Activated CD8-positive, alpha-beta T cell treated with anti-CD3 and anti-CD28 coated beads for 36 hours (primary cell): ENCODE data around the gene KMT2E. TPM values are rescaled to one million over a fixed set of nuclear protein-coding genes. Genes with fewer than 3 reads are reported as not detected.

ENCODE experiments used
- ATAC-seq: fragments of 200-7000 bp; cut with Tn5 transposase; one replicate; pipeline ENCODE4 v1.10.0; 2021; ENCODE audit warnings: mild to moderate bottlenecking, moderate library complexity
- CTCF ChIA-PET: fragments of 350-600 bp; sonication (Branson Sonifier 250); formaldehyde crosslinking; loops from one replicate; lab custom pipeline; 2021; ENCODE audit warnings: antibody characterized with exemption; lab: Charles Lee
- POLR2A ChIA-PET: fragments of 350-600 bp; sonication (Branson Sonifier 250); formaldehyde crosslinking; loops from one replicate; lab custom pipeline; 2021; ENCODE audit warnings: antibody characterized with exemption; lab: Charles Lee
- DNase-seq: peaks from one replicate; pipeline ENCODE4 v3.0.0-alpha.2; 2020
- H3K27ac Mint-ChIP-seq: one replicate; pipeline ENCODE4 v1.8.0; 2021; ENCODE audit warnings: mild to moderate bottlenecking, mixed read lengths
- H3K27me3 Mint-ChIP-seq: one replicate; pipeline ENCODE4 v1.8.0; 2021; ENCODE audit warnings: mixed read lengths
- H3K36me3 Mint-ChIP-seq: one replicate; pipeline ENCODE4 v1.8.0; 2021; ENCODE audit warnings: low read depth, mixed read lengths
- H3K4me1 Mint-ChIP-seq: one replicate; pipeline ENCODE4 v1.8.0; 2021; ENCODE audit warnings: low read depth, mixed read lengths
- H3K4me3 Mint-ChIP-seq: one replicate; pipeline ENCODE4 v1.8.0; 2021; ENCODE audit warnings: mild to moderate bottlenecking, moderate library complexity, mixed read lengths
- H3K9me3 Mint-ChIP-seq: one replicate; pipeline ENCODE4 v1.8.0; 2021; ENCODE audit warnings: mixed read lengths
- CTCF ChIP-seq: fragments of 200-600 bp; IDR thresholded peaks from one replicate; pipeline ENCODE4 v1.8.0; 2022; ENCODE audit warnings: antibody characterized with exemption, mild to moderate bottlenecking
- intact Hi-C: fragments of 100-400 bp; cut with micrococcal nuclease; formaldehyde crosslinking; loops from one replicate; pipeline ENCODE4 v1.10.0; 2022
- total RNA-seq, 2 experiments: library from RNA; stranded (reverse); gene quantifications; one replicate each; pipeline ENCODE4 v1.2.3, GENCODE V29; 2021

The KMT2E gene
- total RNA-seq, 2 experiments from 2014 or later = 94.7 to 98.4 TPM

GRCh38 chr7:104967595-104967994, 46.4 kb upstream of the KMT2E start:
- Mint-ChIP-seq H3K4me1 (peaks cover 9% of the 10 kb centered on the region), H3K36me3 (peaks cover 17% of the 10 kb centered on the region), H3K27ac (no peak overlapping the region), H3K9me3 (no peaks in the 10 kb centered on the region), H3K27me3 (no peaks in the 10 kb centered on the region), H3K4me3 (no peak overlapping the region)
- ChIA-PET POLR2A (interaction anchor here (1.2 kb wide), 1 partner anchor 9 kb away, joined by 3 read pairs; no protein-coding TSS in a partner anchor), CTCF (interaction anchor here (2.1 to 7.0 kb wide), 2 partner anchors 14 to 45 kb away, joined by 5 to 78 read pairs; no protein-coding TSS in a partner anchor)
- ATAC-seq = no peak
- intact Hi-C loops = no loop called here
- no peak for TF ChIP-seq CTCF
- DNase-seq = no peak

- Mint-ChIP-seq H3K27ac (no peak overlapping the region), H3K4me3 (no peak overlapping the region), H3K36me3 (peaks cover 12% of the 10 kb centered on the region), H3K4me1 (peaks cover 4% of the 10 kb centered on the region), H3K27me3 (no peaks in the 10 kb centered on the region), H3K9me3 (no peaks in the 10 kb centered on the region)
- ChIA-PET POLR2A (no interaction called here), CTCF (interaction anchor here (0.9 to 7.0 kb wide), 2 partner anchors 13 to 42 kb away, joined by 4 to 78 read pairs; no protein-coding TSS in a partner anchor)
- no peak for TF ChIP-seq CTCF
- intact Hi-C loops = no loop called here
- DNase-seq = no peak
- ATAC-seq = no peak
Observed at GRCh38 chr7:104968648-104969047, 45.4 kb upstream of the KMT2E start.

- ChIA-PET POLR2A (interaction anchor here (1.2 kb wide), 1 partner anchor 46 kb away, joined by 4 read pairs; no protein-coding TSS in a partner anchor), CTCF (interaction anchor here (0.9 to 7.0 kb wide), 2 partner anchors 12 to 43 kb away, joined by 4 to 78 read pairs; no protein-coding TSS in a partner anchor)
- Mint-ChIP-seq H3K4me3 (no peak overlapping the region), H3K36me3 (peaks cover 8% of the 10 kb centered on the region), H3K27me3 (no peaks in the 10 kb centered on the region), H3K27ac (no peak overlapping the region), H3K4me1 (peaks cover 6% of the 10 kb centered on the region), H3K9me3 (no peaks in the 10 kb centered on the region)
- no peak for TF ChIP-seq CTCF
- intact Hi-C loops = no loop called here
- ATAC-seq (no peak), DNase-seq (no peak)
Observed at GRCh38 chr7:104969183-104969582, 44.8 kb upstream of the KMT2E start.

GRCh38 chr7:104971290-104972071, 42.5 kb upstream of the KMT2E start:
- POLR2A ChIA-PET = interaction anchor here (1.2 kb wide), 1 partner anchor 30 kb away, joined by 6 read pairs; no protein-coding TSS in a partner anchor
- H3K27me3 Mint-ChIP-seq = no peaks in the 10 kb centered on the region
- no peak for TF ChIP-seq CTCF
- no peak overlapping the region for H3K27ac Mint-ChIP-seq
- H3K9me3 Mint-ChIP-seq = no peaks in the 10 kb centered on the region
- CTCF ChIA-PET = interaction anchor here (0.7 to 7.0 kb wide), 3 partner anchors 10 to 49 kb away, joined by 3 to 78 read pairs (median 14); no protein-coding TSS in a partner anchor
- DNase-seq = no peak
- H3K4me3 Mint-ChIP-seq = no peak overlapping the region
- no peak for ATAC-seq
- H3K36me3 Mint-ChIP-seq = no peaks in the 10 kb centered on the region
- intact Hi-C loops = no loop called here
- peaks cover 7% of the 10 kb centered on the region for H3K4me1 Mint-ChIP-seq

GRCh38 chr7:104972500-104972899, 41.5 kb upstream of the KMT2E start:
- Mint-ChIP-seq H3K27me3 (no peaks in the 10 kb centered on the region), H3K27ac (no peak overlapping the region), H3K4me1 (peaks cover 9% of the 10 kb centered on the region), H3K4me3 (no peak overlapping the region), H3K36me3 (no peaks in the 10 kb centered on the region), H3K9me3 (no peaks in the 10 kb centered on the region)
- ChIA-PET CTCF (interaction anchor here (2.0 kb wide), 1 partner anchor 9 kb away, joined by 14 read pairs; no protein-coding TSS in a partner anchor), POLR2A (interaction anchor here (1.2 kb wide), 1 partner anchor 31 kb away, joined by 6 read pairs; no protein-coding TSS in a partner anchor)
- no peak for TF ChIP-seq CTCF
- intact Hi-C loops = no loop called here
- ATAC-seq (no peak), DNase-seq (no peak)
